GM12873 (cell line): Measurements from ENCODE around the gene RTN1.

Source experiments
- TF ChIP-seq, protein P1 (sequence below): IDR thresholded peaks from 2 replicates; pipeline ENCODE4 v1.5.1; 2012; ENCODE audit warnings: low read depth, mild to moderate bottlenecking, moderate library complexity, low read length, control low read depth; ENCODE audit not compliant: insufficient read depth; ENCODE audit errors: missing control alignments

The RTN1 gene

DNA sequence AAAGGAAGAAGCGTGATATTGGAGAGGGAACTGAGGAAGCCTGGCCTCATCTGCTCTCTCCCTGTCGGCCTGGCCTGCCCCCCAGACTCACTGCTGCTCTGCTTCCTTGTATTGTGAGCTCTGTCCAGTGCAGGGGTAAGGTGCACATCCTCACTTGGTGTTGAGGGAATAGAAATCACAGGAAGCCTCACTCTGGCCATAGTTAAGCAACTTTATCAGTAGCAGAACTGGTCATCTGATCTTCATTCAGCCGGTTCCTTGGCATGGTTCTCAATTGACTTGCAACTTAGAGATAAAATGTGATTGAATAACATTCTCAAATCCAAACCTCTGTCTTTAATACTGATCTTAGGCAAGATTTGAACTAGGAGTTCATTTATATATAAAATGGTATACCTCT, 282.5 kb downstream of the RTN1 start:
- TF ChIP-seq, protein P1, sequence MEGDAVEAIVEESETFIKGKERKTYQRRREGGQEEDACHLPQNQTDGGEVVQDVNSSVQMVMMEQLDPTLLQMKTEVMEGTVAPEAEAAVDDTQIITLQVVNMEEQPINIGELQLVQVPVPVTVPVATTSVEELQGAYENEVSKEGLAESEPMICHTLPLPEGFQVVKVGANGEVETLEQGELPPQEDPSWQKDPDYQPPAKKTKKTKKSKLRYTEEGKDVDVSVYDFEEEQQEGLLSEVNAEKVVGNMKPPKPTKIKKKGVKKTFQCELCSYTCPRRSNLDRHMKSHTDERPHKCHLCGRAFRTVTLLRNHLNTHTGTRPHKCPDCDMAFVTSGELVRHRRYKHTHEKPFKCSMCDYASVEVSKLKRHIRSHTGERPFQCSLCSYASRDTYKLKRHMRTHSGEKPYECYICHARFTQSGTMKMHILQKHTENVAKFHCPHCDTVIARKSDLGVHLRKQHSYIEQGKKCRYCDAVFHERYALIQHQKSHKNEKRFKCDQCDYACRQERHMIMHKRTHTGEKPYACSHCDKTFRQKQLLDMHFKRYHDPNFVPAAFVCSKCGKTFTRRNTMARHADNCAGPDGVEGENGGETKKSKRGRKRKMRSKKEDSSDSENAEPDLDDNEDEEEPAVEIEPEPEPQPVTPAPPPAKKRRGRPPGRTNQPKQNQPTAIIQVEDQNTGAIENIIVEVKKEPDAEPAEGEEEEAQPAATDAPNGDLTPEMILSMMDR: no peak

DNA sequence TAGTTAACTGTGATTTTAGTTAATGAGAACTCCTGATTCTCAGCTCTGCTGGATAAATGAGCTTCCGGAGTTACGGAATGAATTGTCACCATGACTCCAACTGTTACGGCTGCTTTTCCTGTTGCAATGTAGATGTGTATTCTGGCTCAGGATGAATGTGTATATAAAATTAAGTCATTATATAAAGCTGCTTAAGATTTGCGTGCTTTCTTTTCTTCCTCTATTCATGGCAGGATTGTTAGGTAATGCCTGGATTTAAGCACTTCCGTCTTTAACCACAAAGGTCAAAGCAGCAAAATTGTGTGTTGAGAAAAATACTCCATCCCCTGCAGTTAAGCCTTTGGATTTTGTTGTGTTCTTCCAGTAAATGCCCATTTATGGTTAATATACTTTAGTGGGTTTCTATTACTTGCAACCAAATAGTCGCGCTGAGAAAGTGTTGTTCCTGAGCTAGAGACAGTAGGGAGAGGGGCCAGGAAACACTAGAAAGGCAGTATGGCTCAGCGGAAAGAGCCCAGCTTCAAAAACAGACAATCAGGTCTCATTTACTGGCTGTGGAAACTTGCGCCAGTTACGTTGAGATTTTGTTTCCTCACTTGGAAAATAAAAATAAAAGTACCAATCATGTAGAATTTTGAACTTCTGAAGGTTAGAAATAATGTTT, 284.6 kb downstream of the RTN1 start:
- TF ChIP-seq, protein P1: no peak

DNA sequence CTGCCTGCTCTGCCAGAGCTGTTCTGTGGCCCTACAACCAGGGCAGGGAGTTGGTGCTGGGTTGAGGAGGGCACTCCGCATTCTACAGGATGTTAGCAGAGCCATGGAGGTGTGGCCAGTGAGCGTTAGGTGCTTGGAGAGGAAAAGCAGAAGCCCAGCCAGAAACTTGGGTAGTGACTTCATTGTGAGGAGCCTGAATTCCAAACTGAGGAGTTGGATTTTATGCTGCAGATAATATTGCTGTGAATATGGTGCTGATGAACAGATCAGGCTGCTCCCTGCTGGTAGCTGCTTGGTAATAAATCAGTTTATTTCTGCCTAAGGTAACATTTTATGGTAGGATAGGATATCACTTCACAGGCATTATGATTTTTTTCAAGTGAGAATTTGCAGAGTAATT, 286.8 kb downstream of the RTN1 start:
- TF ChIP-seq, protein P1: no peak

DNA sequence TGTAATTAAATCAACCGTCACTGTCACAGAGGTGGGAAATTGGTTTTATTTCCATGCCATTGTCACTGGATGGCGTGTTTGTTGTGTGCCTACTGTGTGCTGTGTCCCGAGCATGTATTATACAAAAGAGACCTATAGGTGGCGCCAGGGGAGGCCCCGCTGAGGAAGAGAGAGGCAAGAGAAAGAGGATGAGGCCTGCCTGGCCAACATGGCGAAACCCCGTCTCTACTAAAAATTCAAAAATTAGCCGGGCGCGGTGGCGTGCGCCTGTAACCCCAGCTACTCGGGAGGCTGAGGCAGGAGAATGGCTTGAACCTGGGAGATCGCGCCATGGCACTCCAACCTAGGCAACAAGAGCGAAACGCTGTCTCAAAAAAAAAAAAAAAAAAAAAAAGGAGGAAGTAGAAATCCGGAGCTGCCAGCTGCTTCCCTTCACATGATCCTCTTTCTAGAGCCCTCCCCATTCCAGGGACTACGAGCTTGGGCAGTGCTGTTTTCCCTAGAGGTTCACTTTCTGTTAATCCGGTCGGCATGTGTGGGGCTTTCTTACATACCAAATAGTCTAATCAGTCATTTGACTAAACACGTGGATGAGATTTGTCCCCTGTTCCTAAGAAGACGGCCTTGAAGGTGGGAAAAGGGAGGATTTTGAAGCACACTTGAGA, 287.6 kb downstream of the RTN1 start:
- TF ChIP-seq, protein P1: peak; percentile 24

DNA sequence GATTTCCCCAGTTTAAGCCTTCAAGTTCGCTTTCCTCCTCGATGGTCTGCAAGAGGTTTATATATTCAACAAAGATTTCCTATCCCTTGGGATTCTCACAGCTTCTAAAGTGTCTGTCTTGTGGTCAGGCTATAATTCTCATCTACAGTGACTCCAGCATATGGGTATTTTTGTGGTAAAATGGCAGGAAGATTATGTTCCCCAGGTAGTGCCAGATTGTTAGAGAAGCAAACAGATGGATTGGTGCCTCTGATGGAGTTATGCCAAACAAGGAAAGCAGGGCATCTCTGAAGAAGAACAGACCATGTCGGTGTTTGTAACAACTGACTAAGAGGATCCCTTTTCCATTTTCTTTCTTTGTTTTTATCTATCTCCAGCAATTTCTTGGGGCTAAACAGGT, 288.4 kb downstream of the RTN1 start:
- TF ChIP-seq, protein P1: no peak

DNA sequence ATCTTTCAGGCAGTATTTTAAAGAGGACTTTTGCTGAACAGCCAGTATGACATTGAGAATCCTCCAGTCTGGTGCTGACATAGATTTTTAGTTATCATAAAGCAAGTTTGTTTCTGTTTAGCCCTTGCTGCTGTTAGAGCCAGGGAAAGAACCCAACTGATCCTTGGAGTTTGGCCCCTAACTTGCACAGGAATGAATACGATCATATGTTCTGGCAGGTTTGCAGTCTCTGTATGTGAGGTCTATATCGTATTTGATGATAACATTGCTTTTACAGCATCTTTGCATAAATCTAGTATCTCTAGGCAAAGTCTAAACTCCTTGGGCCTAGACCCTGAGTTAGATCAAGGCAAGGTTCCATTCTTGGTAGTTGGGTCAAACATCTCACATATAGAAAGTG, 289.7 kb downstream of the RTN1 start:
- TF ChIP-seq, protein P1: no peak

DNA sequence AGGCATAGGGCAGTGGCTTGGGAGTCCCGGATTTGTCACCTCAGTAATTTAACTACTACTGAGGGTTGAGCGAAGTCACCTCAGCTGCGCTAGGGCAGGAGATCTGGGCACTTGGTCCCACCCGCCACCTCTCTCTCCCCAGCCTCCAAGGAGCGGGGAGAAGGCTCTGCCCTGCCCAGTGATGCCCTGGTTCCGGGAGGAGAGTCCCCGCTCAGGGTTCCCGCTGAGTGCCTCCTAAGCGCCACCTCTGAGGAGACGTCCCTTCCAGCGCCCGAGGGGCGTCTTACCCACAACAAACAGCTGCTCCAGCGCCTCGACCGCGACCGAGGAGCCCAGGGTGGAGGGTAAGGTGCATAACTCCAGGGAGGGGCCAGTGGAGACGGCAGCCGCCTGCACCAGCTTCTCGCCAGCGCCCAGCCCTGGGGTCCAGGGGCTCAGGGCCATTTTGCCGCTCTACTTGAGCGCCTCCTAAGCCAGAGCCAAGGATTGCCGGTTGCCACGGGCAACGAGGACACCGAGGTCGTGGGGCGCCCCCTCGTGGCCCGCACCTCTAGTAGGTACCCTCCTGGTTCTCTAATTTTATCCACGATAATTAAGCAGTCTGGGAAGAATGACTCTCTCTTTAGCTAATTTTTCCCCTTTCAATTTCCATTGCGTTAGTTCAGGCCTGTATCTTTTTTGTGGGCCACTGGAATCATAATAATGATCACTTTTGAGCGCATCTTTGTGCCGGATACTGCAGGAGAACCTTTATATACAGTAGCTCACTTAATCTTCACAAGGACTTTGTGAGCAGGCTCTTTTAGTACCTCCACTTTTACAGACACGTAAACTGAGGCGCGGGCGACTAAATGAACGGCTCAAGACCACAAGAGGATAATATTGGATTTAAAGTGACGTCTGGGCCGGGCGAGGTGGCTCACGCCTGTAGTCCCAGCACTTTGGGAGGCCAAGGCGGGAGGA, 294.0 kb downstream of the RTN1 start, which contains the start of gene CCDC175:
CCDC175 (minus strand) TSS at position 481 of the 963 bp plus-strand sequence; CDS start at position 444, 37 bp downstream.
- TF ChIP-seq, protein P1: peak; percentile 87
